ENCODE measurements around the gene THAP4. TPM values are rescaled to one million over a fixed set of nuclear protein-coding genes. Genes with fewer than 3 reads are reported as not detected.

The THAP4 gene
- total RNA-seq, 1 donor from 2014 or later: 46.1 TPM

- H3K36me3 ChIP-seq: peaks cover 32% of the 10 kb centered on the region
- no peak overlapping the region for H3K27ac ChIP-seq
- peaks cover 15% of the 10 kb centered on the region for H3K4me1 ChIP-seq
- intact Hi-C loops (cut with DNase I): no loop called here
- TF ChIP-seq CTCF (IDR thresholded peaks at IDR 0.05): no peak
- DNase-seq (no peak), ATAC-seq (no peak)
- H3K4me3 ChIP-seq: no peak overlapping the region
- H3K9me3 ChIP-seq: no peaks in the 10 kb centered on the region
- H3K27me3 ChIP-seq: no peaks in the 10 kb centered on the region
These were observed 30.8 kb downstream of the THAP4 start for GRCh38 chr2:241606186-241606585.

GRCh38 chr2:241603686-241604085 lies 33.3 kb downstream of the THAP4 start:
- intact Hi-C loops (cut with DNase I): no loop called here
- TF ChIP-seq CTCF (IDR thresholded peaks at IDR 0.05): no peak
- DNase-seq (no peak), ATAC-seq (no peak)
- H3K27me3 ChIP-seq: no peaks in the 10 kb centered on the region
- H3K36me3 ChIP-seq: peaks cover 56% of the 10 kb centered on the region
- H3K4me3 ChIP-seq: no peak overlapping the region
- no peaks in the 10 kb centered on the region for H3K9me3 ChIP-seq
- H3K4me1 ChIP-seq: peaks cover under 1% of the 10 kb centered on the region
- no peak overlapping the region for H3K27ac ChIP-seq

GRCh38 chr2:241602720-241603119 lies 34.2 kb downstream of the THAP4 start:
- DNase-seq: peak; percentile 56
- Histone ChIP-seq H3K9me3 (no peaks in the 10 kb centered on the region), H3K27me3 (no peaks in the 10 kb centered on the region), H3K36me3 (peaks cover 64% of the 10 kb centered on the region), H3K4me3 (no peak overlapping the region), H3K27ac (no peak overlapping the region), H3K4me1 (no peaks in the 10 kb centered on the region)
- intact Hi-C loops (cut with DNase I): no loop called here
- no peak for TF ChIP-seq CTCF (IDR thresholded peaks at IDR 0.05)
- ATAC-seq: no peak

- TF ChIP-seq CTCF (IDR thresholded peaks at IDR 0.05): no peak
- DNase-seq (no peak), ATAC-seq (no peak)
- H3K27ac ChIP-seq: no peak overlapping the region
- no peak overlapping the region for H3K4me3 ChIP-seq
- H3K27me3 ChIP-seq: no peaks in the 10 kb centered on the region
- H3K4me1 ChIP-seq: no peaks in the 10 kb centered on the region
- no peaks in the 10 kb centered on the region for H3K9me3 ChIP-seq
- intact Hi-C loops (cut with DNase I): no loop called here
- H3K36me3 ChIP-seq: peaks cover 70% of the 10 kb centered on the region
These were observed 35.1 kb downstream of the THAP4 start for GRCh38 chr2:241601841-241602240.

- Histone ChIP-seq H3K4me1 (no peaks in the 10 kb centered on the region), H3K36me3 (peaks cover 66% of the 10 kb centered on the region), H3K9me3 (no peaks in the 10 kb centered on the region), H3K27ac (no peak overlapping the region), H3K4me3 (no peak overlapping the region), H3K27me3 (no peaks in the 10 kb centered on the region)
- TF ChIP-seq CTCF (IDR thresholded peaks at IDR 0.05): no peak
- no peak for ATAC-seq
- DNase-seq: no peak
- intact Hi-C loops (cut with DNase I): no loop called here
These were observed 37.3 kb downstream of the THAP4 start for GRCh38 chr2:241599615-241600014.

- H3K27me3 ChIP-seq: no peaks in the 10 kb centered on the region
- intact Hi-C loops (cut with DNase I): no loop called here
- no peaks in the 10 kb centered on the region for H3K4me1 ChIP-seq
- DNase-seq: peak; percentile 61
- H3K9me3 ChIP-seq: no peaks in the 10 kb centered on the region
- no peak overlapping the region for H3K27ac ChIP-seq
- TF ChIP-seq CTCF (IDR thresholded peaks at IDR 0.05): peak; percentile 37
- peaks cover 73% of the 10 kb centered on the region for H3K36me3 ChIP-seq
- no peak overlapping the region for H3K4me3 ChIP-seq
- ATAC-seq: peak; percentile 84
These were observed 38.5 kb downstream of the THAP4 start for GRCh38 chr2:241598487-241598886.
